HG03575 (cell line): ENCODE measurements around the gene RHOF.

Experiments used
- ATAC-seq: cut with Tn5 transposase; IDR thresholded peaks from one replicate; pipeline ENCODE4 v1.9.1; 2021; ENCODE audit not compliant: unreplicated experiment, insufficient number of reproducible peaks, low FRiP score; ENCODE audit errors: extremely low read depth

The RHOF gene

DNA sequence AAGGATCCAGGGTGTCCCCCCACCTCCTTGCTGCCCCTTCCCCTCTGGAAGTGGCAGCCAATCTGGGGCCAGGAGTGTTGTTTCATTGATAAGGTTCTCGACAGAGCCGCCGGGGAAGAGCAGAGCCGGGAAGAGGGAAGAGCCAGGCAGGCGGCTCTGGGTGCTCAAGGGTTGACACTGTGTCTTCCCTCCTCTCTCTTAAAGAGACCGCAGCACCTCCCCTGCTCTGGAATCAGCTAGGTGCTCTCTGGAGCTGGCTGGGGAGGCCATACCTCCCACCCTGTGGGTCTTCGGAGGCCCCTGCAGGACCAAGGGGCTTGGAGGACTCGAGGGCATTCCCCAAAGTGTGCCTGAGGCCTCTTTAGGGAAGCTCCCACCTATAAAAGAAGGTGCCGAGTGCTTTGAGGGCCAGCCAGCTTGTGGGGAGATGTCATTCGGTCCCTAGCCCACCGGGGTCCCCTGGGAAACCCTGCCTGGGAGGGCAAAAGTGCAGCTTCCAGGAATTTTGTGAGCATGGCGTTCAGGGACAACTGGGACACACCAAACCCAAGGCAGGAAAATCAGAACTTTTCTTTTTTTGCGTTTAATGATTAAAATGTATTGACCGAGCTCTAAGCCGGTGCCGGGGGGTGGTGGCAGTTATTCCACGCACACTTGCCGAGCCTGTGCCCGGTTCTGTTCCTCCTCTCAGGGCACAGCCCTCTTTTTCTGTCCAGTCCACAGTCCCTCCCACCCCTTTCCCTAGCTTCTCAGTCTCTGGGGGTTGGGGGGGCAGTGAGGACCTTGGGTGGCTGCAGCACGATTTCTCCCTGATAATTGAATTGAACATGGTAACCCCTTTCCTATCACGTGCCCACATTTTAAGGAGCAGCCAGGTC lies 13.3 kb upstream of the RHOF start:
- ATAC-seq = no peak

GRCh38 chr12:121806009-121806545 lies 12.6 kb upstream of the RHOF start:
- no peak for ATAC-seq

DNA sequence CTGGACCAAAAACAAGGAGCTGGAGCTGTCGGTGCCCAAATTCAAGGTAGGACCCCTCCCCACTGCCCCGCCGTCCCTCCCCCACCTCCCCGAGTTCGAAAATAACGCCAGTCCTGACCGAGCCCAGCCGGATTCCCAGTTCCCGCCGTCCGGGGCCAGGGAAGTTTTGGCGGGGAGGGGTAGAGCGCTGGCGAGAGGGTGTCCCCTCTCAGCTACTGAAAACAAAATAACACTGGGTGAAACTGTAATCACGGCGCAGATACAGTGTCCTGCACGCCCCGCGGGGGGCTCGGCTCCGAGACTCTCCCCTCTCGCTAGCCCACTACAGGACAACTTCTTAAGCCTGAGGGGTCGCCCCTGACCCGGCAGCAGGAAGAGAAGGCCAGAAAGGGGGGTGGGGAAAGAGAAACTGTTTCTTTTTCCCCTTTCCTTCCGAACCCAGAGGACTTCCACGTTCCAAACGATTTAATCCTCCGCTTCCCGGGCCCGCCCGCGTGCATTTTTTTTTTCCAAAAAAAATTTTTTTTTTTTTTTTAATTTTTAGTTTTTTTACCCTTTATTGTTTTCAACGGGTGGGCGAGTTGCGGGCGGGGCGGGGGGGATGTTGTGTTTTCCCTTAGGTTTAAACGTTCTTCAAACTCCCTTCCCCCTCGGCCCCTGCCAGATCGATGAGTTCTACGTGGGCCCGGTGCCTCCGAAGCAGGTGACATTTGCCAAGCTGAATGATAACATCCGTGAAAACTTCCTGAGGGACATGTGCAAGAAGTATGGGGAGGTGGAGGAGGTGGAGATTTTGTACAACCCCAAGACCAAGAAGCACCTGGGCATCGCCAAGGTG lies 11.9 kb upstream of the RHOF start:
- no peak for ATAC-seq

- no peak for ATAC-seq
Observed at GRCh38 chr12:121804417-121805111, 11.1 kb upstream of the RHOF start.

DNA sequence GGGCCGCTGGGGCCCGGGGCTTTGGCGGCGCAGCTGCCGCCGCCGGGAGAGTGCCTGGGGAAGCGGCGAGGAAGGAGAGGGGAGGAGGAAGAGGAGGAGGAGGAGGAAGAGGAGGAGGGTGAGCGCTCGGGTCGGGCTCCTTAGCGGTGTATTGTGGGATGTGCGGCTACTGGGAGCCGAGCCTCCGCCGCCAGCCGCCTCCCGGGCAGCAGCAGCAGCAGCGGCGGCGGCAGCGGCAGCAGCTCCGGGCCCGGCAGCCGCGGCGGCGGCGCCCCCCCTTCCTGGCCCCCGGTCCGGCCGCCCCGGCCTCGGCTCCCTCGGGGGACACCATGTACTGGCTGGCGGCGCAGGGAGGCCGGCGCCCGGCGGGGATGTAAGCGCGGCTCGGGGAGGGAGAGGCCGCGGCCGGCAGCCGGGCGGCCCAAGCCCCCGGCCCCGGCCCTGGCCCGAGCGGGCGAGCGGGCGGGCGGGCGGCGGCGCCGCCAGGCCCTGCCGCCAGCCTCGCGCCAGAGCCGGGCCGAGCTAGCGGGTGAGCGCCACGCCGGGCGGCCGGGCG lies 10.5 kb upstream of the RHOF start, which contains the start of gene SETD1B:
Gene SETD1B (plus strand): TSS at position 149 of the 556 bp plus-strand sequence. CDS start 729 bp downstream, outside the sequence.
- ATAC-seq = no peak

- ATAC-seq = no peak
Observed at GRCh38 chr12:121802843-121803698, 9.6 kb upstream of the RHOF start.

GRCh38 chr12:121802485-121802842 lies 9.0 kb upstream of the RHOF start:
- no peak for ATAC-seq

GRCh38 chr12:121801595-121802484 lies 8.4 kb upstream of the RHOF start:
- ATAC-seq = no peak

DNA sequence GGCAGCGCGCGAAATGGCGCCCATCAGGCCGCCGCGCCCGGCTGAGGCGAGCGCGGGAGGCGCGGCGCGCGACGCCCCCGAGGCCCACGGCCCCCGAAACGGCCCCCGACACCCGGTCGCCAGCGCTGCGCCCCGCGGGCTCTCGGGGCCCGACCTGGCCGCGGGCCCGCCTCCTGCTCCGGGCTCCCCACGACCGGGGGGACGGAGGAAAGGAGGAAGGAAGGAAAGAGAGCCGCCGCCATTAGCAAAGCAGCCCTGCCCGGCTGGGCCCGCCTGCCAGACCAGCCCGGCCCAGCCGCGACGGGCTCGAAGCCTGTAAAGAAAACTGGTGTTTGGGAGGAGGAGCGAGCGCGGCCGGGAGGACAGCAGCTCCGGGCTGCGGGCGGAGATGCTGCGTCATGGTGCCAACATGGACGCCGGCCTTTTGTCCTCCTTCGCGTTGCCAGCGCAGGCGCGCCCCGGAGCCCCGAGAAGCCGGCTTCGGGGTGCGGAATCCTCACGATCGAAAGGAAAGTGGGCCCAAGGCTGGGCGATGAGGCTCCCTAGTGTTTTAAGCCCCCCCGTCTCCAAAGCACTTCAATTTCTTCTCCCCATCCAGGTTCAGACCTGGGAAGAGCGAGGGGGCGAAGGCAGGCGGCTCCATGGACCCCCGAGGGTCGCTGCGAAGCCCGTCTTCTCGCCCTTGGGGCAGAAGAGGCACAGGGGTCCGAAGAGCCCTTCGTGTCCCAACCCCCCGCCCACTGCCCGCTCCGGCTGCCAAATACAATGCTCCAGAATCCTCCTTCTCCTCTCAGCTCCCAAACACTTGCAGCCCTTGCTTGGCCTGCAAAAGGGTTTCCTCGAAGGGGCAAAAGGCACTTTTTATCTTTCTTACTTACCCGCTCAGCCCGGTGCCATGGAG lies 7.5 kb upstream of the RHOF start:
- ATAC-seq = no peak

- no peak for ATAC-seq
Observed at GRCh38 chr12:121799842-121800693, 6.6 kb upstream of the RHOF start.

DNA sequence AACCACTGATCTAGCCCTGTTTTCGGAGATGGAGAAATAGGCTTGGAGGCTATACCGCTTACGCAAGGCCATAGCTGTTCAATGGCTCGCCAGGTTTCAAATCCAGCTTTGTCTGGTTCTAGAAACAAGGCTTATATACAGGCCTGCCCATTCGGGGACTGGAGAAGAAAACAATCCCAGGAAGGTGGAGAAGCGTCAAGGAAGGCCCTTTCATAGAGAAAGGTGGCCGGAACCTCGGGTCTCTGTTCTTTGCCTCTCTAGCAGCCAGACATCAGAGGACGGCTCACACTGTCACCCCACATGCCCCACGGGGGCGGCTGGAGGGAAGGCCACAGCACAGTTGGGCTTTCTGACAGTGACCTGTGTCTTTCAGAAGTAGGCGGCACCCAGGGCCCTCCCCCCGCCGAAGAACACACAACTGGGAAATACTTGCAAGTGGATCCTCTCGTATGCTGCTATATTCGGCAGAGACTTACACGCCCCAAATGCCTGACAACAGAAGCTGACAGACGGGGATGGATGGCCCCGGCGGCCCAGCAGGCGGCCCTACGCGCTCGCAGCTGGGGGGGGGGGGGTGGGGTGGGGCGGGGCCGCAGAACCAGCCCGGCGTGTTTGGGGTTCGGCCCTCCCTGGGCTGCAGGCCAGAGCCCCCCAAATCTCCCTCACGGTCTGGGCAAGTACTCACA lies 5.8 kb upstream of the RHOF start:
- no peak for ATAC-seq

- ATAC-seq = no peak
Observed at GRCh38 chr12:121798787-121799155, 5.3 kb upstream of the RHOF start.

DNA sequence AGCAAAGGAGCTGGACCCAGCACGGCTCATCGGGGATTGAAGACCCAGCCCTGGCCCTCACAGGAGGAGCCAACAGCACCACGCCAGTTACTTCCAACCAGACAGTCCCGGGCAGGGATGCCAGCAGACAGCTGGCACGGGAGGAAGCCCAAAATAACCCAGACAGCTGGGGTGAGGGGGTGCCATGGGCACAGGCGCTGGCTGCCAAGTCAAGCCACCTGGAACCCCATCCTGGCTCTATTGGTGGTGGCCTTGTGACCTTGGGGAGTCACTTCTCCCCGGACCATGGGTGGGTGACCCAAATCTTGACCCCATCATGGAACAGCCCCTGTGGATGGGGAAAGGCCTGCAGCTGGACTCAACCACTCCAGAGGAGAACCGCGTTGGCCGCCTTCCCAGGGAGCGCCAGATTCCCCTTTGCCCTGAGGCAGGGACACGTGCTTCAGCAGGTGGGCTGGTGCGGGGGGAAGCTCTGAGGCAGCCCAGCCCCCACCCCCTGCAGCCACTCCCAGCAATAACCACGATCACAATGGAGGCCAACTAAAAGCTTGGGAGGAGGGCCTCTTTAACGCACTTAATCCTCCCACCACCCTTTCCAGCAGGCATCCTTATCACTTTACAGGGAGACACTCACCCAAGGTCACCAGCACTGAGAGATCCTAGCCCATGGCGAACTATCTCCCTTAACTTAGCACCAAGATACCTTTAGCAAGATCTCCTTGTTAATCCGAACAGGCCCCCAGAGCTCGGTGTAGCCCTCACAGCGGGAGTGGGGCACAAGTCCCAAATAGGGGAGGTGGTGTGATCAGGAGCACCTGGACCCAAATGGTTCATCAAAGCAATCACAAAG lies 4.7 kb upstream of the RHOF start:
- no peak for ATAC-seq
